ENCODE data around the gene LZTS2.

GRCh38 chr10:100965820-100966219 lies 33.8 kb upstream of the LZTS2 start:
- TF ChIP-seq CTCF (tag by site-specific recombination; IDR thresholded peaks at IDR 0.05) = no peak
- TF ChIP-seq ZNF274 (IDR thresholded peaks at IDR 0.05; ENCODE audit: low read length) = no peak
- TF ChIP-seq ZNF274 (tag by site-specific recombination; IDR thresholded peaks at IDR 0.05; ENCODE audit: borderline replicate concordance) = no peak
- no peak for TF ChIP-seq ZFP69B (tag by site-specific recombination; IDR thresholded peaks at IDR 0.05)
- TF ChIP-seq ZNF266 (tag by site-specific recombination; IDR thresholded peaks at IDR 0.05; ENCODE audit: low read depth) = no peak
- TF ChIP-seq YY1 (tag by site-specific recombination; IDR thresholded peaks at IDR 0.05) = no peak
- no peak for TF ChIP-seq KLF1 (tag by site-specific recombination; IDR thresholded peaks at IDR 0.05)
